Activated T-cell treated with anti-CD3 and anti-CD28 coated beads, Interleukin-2, amount 50 U/mL, for 72 hours (primary cell): ENCODE results near the gene NOD1. TPM values are rescaled to one million over a fixed set of nuclear protein-coding genes. Genes with fewer than 3 reads are reported as not detected.

Experiments used
- ATAC-seq, 2 donors: fragments of 150-1000 bp; cut with Tn5 transposase; replicated peaks in 1 of 2; 2 replicates each; pipeline ENCODE4 v1.10.0; 2021; ENCODE audit warnings: moderate library complexity in 2 of 2, mild to moderate bottlenecking in 1 of 2
- DNase-seq, 2 donors: peaks; one replicate each; pipeline ENCODE4 v3.0.0; 2021 to 2022; ENCODE audit warnings: mixed read lengths in 1 of 2
- H3K27ac Mint-ChIP-seq: one replicate; pipeline ENCODE4 v1.8.0; 2022; ENCODE audit warnings: mild to moderate bottlenecking, moderate library complexity, mixed read lengths
- H3K27me3 Mint-ChIP-seq: one replicate; pipeline ENCODE4 v1.8.0; 2022; ENCODE audit warnings: low read depth, mixed read lengths
- H3K36me3 Mint-ChIP-seq, 2 donors: one replicate each; pipeline ENCODE4 v1.8.0; 2022; ENCODE audit warnings: mixed read lengths in 2 of 2, mild to moderate bottlenecking in 1 of 2; ENCODE audit not compliant: insufficient read depth in 2 of 2
- H3K4me1 Mint-ChIP-seq: one replicate; pipeline ENCODE4 v1.8.0; 2022; ENCODE audit warnings: low read depth, mixed read lengths
- H3K4me3 Mint-ChIP-seq, 2 donors: one replicate each; pipeline ENCODE4 v1.8.0; 2022; ENCODE audit warnings: mild to moderate bottlenecking in 2 of 2, mixed read lengths in 2 of 2, moderate library complexity in 2 of 2
- H3K9me3 Mint-ChIP-seq, 2 donors: one replicate each; pipeline ENCODE4 v1.8.0; 2022; ENCODE audit warnings: mixed read lengths in 2 of 2
- total RNA-seq, 2 donors: library from RNA; stranded (reverse); gene quantifications; one replicate each; pipeline ENCODE4 v1.2.3, GENCODE V29; 2022

Gene NOD1
- total RNA-seq, 2 donors from 2014 or later, result 16.0 to 17.8 TPM

DNA sequence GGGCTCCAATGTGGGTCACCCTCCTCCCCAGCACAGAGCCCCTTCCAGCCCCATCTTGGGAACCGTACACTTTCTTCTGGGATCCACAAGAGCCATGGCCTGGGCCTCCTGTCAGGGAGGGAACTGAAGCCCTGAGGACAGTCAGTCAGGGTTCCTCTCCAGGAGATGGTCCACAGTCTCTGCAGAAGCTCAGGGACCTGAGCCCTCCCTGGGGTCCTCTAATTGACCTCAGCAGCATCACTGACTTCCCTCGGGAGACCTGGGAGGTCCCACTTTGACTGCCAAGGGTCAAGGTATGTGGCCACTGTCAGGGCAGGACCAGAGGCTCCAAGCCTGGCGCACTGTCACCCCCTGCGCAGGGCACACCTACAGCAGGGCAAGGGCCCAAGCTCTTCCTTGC is 32.3 kb downstream of the NOD1 start:
- H3K27me3 Mint-ChIP-seq, result no peaks in the 10 kb centered on the region
- no peak overlapping the region for H3K27ac Mint-ChIP-seq
- H3K4me1 Mint-ChIP-seq, result peaks cover 7% of the 10 kb centered on the region
- no peaks in the 10 kb centered on the region for H3K9me3 Mint-ChIP-seq
- H3K4me3 Mint-ChIP-seq, result no peak overlapping the region
- H3K36me3 Mint-ChIP-seq, result peaks cover 0 to 3% of the 10 kb centered on the region in 2 donors
- ATAC-seq (peak; percentile 30 to 39), DNase-seq (no peak)

DNA sequence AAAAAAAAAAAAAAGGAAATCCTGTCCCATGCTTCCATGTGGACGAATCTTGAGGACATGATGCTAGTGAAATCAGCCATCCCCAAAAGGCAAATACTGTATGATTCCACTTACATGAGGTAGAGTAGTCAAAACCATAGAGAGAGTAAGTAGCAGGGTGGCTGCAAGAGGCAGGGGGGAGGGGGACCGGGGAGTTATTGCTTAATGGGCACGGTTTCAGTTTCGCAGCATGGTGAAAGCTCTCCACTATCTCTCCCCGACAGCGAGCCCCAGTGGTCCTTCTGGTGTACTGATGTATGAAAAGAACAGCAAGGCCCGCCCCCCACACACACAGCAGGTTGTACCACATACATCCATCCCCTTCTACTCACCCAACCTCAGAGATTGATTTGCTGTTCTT is 32.8 kb downstream of the NOD1 start:
- Mint-ChIP-seq H3K36me3 (peaks cover 0 to 3% of the 10 kb centered on the region in 2 donors), H3K27ac (no peak overlapping the region), H3K4me3 (no peak overlapping the region), H3K9me3 (no peaks in the 10 kb centered on the region), H3K4me1 (peaks cover 7% of the 10 kb centered on the region), H3K27me3 (no peaks in the 10 kb centered on the region)
- peak; percentile 64 to 77 for DNase-seq
- peak; percentile 88 to 96 for ATAC-seq

DNA sequence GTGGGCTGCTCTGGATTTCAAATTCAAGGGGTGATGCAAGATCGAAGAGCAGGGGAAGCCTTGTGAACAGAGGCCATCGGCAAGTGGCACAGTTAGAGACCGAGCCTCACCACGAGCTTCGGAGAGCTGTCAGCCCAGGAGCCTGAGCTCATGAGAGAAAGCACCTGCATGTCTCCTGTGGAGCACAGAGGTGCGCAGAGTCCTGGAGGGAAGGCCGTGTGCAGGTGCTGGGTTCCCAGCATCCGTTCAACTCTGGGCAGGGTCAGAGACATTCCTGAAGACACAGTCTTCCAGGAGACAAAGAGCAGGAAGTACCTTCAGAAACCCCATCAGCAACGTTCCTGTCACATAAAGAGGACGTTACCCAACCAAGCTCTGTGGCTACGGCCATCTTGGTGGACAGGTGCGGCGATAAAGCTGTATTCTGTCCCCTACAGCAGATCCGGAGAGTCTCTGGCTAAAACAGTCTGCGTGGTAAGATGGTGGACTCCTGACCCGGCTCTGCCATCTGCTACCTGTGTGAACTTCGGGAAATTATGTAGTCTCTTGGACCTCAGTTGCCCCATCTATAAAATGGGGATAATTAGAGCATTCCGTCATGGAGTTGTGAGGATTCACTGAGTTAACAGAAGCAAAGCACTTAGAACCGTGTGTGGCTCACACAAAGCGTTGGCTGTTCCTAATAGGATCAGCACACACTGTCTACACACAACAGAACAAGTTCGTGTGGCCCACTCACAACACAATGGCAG is 40.6 kb downstream of the NOD1 start:
- no peak for ATAC-seq
- Mint-ChIP-seq H3K4me1 (no peaks in the 10 kb centered on the region), H3K4me3 (no peak overlapping the region), H3K36me3 (peaks cover 0 to 11% of the 10 kb centered on the region in 2 donors), H3K27me3 (no peaks in the 10 kb centered on the region), H3K27ac (no peak overlapping the region), H3K9me3 (no peaks in the 10 kb centered on the region)
- no peak for DNase-seq

DNA sequence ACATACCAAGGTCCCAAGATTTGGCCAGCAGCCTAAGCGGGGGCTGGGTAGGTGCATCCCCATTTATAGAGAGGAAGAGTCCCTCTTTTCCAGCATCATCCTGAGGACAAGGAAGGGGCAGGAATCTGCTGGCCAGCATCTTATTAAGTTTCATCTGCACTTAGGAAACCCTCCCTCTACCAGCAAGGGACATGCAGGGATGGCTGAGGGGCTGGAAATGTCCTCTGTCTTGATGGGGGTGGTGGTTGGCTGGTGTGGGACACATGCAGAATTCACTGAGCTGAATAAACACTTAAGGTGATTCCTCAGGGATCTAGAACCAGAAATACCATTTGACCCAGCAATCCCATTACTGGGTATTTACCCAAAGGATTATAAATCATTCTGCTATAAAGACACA is 42.1 kb downstream of the NOD1 start:
- H3K9me3 Mint-ChIP-seq, result no peaks in the 10 kb centered on the region
- H3K36me3 Mint-ChIP-seq, result peaks cover 0 to 11% of the 10 kb centered on the region in 2 donors
- H3K4me1 Mint-ChIP-seq, result no peaks in the 10 kb centered on the region
- DNase-seq (no peak), ATAC-seq (no peak)
- H3K27me3 Mint-ChIP-seq, result no peaks in the 10 kb centered on the region
- H3K4me3 Mint-ChIP-seq, result no peak overlapping the region
- H3K27ac Mint-ChIP-seq, result no peak overlapping the region

DNA sequence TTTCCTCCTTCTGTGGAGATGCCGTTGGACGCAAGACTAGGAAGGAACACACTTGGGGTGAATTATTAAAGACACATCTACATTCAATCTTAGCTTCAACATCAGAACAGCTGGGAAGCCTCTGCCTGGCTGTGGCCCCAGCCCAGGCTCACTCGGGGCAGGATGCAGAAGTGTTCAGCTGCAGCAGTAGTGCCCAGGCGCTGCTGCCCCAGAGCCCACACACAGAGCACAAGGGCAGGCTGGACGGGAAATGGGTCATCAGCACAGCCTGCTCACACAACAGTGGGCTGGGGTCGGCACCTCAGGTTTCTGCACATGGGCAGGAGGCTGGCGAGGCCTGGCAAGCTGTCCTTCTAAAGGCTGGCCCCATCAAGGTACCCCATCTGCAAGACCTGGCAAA is 42.5 kb downstream of the NOD1 start:
- DNase-seq, result no peak
- no peak overlapping the region for H3K4me3 Mint-ChIP-seq
- H3K9me3 Mint-ChIP-seq, result no peaks in the 10 kb centered on the region
- peaks cover 0 to 11% of the 10 kb centered on the region in 2 donors for H3K36me3 Mint-ChIP-seq
- ATAC-seq, result no peak
- no peak overlapping the region for H3K27ac Mint-ChIP-seq
- no peaks in the 10 kb centered on the region for H3K27me3 Mint-ChIP-seq
- no peaks in the 10 kb centered on the region for H3K4me1 Mint-ChIP-seq

DNA sequence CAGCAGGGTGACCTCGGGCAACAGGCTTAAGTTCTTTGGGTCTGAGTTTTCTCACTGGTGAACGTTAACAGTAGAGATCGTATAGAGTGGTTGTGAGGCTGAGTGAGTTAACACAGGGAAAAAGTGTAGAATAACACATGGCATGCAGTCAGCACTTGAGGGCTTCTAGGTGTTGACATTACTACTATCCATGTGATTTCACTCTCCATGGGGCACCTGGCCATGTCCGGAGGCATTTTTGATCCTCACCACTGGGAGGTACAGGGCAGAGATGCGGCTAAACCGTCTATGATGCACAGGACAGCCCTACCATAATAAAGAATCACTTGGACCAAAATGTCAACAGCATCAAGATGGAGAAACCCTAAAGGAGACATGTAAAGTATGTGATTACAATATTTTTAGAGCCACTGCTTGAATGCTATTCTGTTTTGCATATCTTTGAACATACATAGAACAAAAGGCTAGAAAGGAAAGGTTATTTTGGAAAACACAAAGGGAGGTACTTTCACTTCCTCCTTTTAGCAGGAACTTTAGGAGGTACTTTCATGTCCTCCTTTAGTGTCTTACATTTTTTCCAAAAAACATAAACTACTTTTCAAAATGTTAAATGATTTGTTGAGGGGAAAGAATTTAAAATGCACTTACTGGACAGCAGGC is 44.3 kb downstream of the NOD1 start:
- no peaks in the 10 kb centered on the region for H3K27me3 Mint-ChIP-seq
- no peaks in the 10 kb centered on the region for H3K4me1 Mint-ChIP-seq
- H3K27ac Mint-ChIP-seq, result no peak overlapping the region
- H3K36me3 Mint-ChIP-seq, result peaks cover 0 to 11% of the 10 kb centered on the region in 2 donors
- H3K4me3 Mint-ChIP-seq, result no peak overlapping the region
- ATAC-seq (no peak), DNase-seq (no peak)
- H3K9me3 Mint-ChIP-seq, result no peaks in the 10 kb centered on the region

DNA sequence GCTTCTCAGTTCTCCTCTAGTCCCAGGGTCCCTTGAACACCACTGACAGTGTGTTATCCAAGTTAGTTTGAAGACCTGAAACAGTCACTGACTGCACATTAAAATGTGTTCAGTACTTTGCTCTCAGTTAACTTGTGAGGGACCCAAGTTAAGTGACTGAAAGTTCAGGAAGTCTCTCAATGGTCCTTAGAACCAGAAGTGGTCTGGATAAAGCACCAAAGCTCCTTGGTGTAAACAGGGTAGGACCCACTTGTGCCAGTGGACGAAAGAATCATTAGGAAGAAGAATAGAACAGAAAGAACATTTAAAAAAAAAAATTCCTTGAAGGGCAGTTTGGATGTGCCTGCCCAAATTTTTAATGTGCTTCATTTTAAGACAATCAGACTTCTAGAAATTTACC is 45.1 kb downstream of the NOD1 start:
- ATAC-seq (no peak), DNase-seq (no peak)
- H3K27ac Mint-ChIP-seq, result no peak overlapping the region
- no peak overlapping the region for H3K4me3 Mint-ChIP-seq
- H3K9me3 Mint-ChIP-seq, result no peaks in the 10 kb centered on the region
- no peaks in the 10 kb centered on the region for H3K4me1 Mint-ChIP-seq
- no peaks in the 10 kb centered on the region for H3K27me3 Mint-ChIP-seq
- H3K36me3 Mint-ChIP-seq, result peaks cover 0 to 6% of the 10 kb centered on the region in 2 donors

DNA sequence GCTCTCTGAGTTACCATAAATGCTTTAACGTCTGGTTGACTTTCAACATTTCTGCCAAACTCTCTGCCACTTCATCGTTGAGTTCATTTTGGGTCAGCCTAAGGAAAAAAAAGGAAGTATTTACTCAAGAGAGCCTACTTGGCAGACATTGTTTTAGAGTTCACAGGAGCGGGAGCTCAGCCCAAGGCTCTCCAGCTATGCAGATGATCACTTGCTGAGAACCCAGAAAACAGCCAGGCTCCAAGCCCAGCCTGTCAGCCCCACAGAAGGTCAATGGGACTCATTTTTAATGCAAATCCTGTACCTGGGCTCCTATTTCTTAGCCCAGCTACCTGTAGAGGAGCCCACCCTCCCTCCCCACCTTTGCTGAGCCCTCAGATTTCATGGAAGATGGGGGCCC is 45.5 kb downstream of the NOD1 start:
- H3K27ac Mint-ChIP-seq, result no peak overlapping the region
- H3K36me3 Mint-ChIP-seq, result peaks cover 0 to 4% of the 10 kb centered on the region in 2 donors

DNA sequence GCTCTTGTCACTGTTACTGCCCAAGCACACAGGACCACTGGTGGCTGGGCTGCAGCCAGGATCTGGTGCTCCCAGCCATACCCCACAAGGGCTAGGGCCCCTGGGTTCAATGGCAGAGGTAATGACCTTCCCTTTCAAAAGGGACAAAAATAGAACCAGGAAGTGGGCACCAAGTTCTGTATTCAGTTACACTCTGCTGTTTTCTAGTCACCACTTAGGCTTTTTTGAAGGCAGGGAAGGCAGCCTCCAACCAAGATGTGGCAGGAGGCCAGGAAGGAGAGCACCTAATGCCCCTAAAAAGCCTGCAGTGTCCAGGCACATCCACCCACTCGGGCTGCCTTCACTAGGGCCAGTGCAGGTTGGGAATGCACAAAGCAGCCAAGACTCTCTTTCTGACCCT is 47.8 kb downstream of the NOD1 start:
- peaks cover 3 to 4% of the 10 kb centered on the region in 2 donors for H3K36me3 Mint-ChIP-seq
- no peaks in the 10 kb centered on the region for H3K4me1 Mint-ChIP-seq
- ATAC-seq (no peak), DNase-seq (no peak)
- no peak overlapping the region for H3K27ac Mint-ChIP-seq
- H3K4me3 Mint-ChIP-seq, result no peak overlapping the region
- H3K9me3 Mint-ChIP-seq, result no peaks in the 10 kb centered on the region
- H3K27me3 Mint-ChIP-seq, result no peaks in the 10 kb centered on the region

More for the DNA sequence above, 45.5 kb downstream of the NOD1 start:
- no peaks in the 10 kb centered on the region for H3K9me3 Mint-ChIP-seq
- DNase-seq (no peak), ATAC-seq (no peak)
- no peaks in the 10 kb centered on the region for H3K4me1 Mint-ChIP-seq
- no peaks in the 10 kb centered on the region for H3K27me3 Mint-ChIP-seq
- H3K4me3 Mint-ChIP-seq, result no peak overlapping the region

DNA sequence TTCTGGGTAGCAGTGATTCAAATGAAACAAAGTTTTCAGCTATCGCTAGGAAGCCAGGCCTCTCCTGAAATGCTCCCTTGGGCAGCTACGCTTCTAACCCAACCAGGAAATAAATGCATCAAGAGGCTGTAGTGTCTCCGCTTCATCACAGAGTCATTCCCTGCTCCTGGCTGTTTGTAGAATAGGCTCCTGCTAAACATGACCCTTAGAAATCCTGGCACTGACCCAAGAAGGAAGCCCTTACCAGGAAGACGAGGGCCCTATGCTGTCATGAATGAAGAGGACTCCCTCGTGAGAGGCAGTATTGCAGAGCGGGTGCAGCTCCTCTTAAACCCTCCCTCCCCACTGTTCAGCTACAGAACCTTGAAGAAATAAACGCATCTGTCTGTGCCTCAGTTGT is 48.3 kb downstream of the NOD1 start:
- Mint-ChIP-seq H3K4me3 (no peak overlapping the region), H3K36me3 (peaks cover 3 to 4% of the 10 kb centered on the region in 2 donors), H3K9me3 (no peaks in the 10 kb centered on the region), H3K27me3 (no peaks in the 10 kb centered on the region), H3K27ac (no peak overlapping the region), H3K4me1 (no peaks in the 10 kb centered on the region)
- ATAC-seq, result no peak
- DNase-seq, result no peak

DNA sequence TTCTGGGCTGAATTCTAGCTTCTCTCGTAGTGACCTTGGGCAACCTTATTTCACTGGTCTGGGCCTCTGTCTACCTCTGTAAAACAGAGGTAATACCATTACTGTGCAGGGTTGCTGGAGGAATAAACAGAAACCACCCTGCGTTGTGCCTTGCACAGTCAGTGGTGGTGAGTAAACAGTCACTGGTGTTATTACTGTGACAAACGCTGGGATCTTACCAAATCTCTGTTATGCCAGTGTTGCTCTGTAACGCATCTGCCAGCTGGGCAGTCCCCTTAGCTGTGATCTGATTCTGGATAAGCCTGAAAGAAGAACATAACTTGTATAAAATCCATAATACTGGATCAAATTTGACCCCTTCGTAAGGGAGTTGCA is 49.4 kb downstream of the NOD1 start:
- H3K27me3 Mint-ChIP-seq, result no peaks in the 10 kb centered on the region

DNA sequence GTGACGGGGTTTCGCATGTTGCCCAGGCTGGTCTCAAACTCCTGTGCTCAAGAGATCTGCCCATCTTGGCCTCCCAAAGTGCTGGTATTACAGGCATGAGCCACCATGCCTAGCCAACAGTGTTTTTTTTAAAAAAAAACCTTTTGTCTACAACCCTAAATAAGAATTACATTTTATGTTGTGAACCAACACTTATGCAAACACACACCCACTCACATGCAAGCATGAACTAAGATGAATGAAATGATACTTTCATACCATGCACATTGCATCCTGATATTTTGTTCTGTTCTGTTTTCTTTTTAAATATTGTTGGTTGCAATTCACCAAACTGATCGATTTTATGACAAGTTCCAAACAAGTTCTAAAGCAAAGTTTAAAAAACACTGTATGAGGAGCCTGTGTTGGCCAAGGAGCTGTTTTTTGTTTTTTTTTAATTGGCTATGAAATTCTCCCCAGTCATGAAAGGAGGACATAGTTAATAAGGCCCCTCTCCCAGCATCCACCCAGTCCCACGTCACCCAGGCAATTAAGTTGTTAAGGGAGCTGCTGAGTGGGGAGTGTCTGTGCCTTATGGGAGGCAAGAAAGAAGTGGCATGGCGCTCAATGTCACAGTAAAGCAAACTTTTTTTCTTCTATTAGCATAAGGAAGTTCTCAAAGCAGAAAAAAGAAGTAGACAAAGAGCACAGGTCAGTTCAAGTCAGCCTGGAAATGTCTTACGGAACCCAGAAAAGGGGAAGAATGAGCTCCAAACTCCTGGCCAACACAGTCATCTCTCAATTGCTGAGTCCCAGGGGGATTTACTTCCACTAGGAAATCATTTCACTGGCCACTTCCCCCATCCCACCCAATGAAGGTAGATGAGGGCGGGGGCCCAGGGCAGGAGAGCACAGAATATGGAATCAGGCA is 50.1 kb downstream of the NOD1 start:
- Mint-ChIP-seq H3K27ac (no peak overlapping the region), H3K4me3 (no peak overlapping the region), H3K36me3 (peaks cover 2 to 3% of the 10 kb centered on the region in 2 donors), H3K4me1 (no peaks in the 10 kb centered on the region), H3K27me3 (no peaks in the 10 kb centered on the region), H3K9me3 (no peaks in the 10 kb centered on the region)
- ATAC-seq (no peak), DNase-seq (no peak)

More for the DNA sequence above, 49.4 kb downstream of the NOD1 start:
- peaks cover 2 to 3% of the 10 kb centered on the region in 2 donors for H3K36me3 Mint-ChIP-seq
- H3K9me3 Mint-ChIP-seq, result no peaks in the 10 kb centered on the region
- ATAC-seq, result no peak
- no peak overlapping the region for H3K27ac Mint-ChIP-seq
- no peak overlapping the region for H3K4me3 Mint-ChIP-seq
- no peaks in the 10 kb centered on the region for H3K4me1 Mint-ChIP-seq
- no peak for DNase-seq
